Germinal center (tissue), 1 donor: ENCODE results near the gene NRROS.

Experiments used
- DNase-seq: peaks from one replicate; pipeline ENCODE4 v3.0.0; 2012; ENCODE audit warnings: mixed read lengths, low spot score

Gene NRROS

DNA sequence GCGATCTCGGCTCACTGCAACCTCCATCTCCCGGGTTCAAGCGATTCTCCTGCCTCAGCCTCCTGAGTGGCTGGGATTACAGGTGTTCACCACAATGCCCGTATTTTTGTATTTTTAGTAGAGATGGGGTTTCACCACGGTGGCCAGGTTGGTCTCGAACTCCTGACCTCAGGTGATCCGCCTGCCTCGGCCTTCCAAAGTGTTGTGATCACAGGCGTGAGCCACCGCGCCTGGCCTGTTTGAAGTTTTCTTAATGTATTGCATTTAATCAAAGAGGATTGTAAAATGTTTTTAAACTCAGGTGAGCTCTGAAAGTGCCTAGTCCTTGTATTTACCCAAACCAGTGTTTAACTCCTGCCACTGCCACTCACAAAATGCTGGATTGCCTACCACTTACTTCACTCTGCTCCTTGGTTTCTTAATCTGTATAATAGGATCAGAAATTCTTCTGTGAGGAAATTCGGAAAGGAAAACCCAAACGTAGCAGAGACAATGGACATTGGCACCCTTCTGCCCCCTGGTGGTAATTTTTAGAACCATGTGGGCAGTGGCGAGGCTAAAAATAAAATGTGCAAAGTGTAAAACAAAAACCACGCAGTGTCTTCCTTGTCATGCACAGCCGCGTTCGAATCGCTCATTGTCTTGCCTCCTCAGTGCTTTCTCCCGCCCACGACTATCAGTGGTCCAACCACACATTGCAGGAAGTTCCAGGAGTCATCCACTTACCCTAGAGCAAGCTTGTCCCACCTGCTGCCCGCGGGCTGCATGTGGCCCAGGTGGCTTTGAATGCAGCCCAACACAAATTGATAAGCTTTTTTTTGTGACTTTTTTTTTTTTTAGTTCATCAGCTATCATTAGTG lies 45.3 kb downstream of the NRROS start:
- DNase-seq = peak; percentile 64

DNA sequence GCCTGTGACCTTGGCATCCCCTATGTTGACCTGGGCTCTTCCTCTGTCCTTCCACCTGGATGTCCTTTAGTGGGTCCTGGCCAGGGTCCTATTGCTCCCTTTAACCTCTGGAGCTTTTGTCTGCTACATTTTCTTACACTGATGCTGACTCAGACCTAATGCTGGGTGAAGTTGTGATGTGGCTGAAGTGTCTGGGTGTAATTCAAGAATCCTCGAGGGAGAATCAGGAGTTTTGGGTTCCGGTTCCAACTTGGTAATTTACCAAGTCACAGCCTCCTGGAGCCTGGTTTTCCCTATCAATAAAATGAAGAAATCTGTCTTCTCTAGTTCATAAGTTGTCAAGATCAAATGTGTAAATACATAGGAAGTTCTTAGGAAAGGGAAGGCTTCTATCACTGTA lies 46.9 kb downstream of the NRROS start:
- no peak for DNase-seq

DNA sequence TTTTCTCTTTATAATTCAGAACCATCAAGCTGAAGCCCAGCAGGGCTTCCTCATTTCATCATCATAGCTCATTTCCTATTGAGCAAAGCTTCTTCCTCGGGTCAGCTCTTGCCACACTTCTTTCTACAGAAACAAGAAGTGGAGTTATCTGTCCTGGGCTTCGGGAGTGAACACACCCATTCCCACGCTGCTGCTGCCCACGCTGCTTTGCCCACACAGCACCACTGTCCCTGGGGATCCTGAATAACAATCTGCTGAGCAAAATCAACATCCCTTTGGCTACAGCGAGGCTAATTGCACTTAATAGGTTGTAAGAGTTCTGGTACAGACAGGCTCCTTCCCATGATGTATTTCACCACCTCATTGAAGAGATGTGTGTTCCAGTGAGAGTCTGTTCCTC lies 48.9 kb downstream of the NRROS start:
- no peak for DNase-seq

DNA sequence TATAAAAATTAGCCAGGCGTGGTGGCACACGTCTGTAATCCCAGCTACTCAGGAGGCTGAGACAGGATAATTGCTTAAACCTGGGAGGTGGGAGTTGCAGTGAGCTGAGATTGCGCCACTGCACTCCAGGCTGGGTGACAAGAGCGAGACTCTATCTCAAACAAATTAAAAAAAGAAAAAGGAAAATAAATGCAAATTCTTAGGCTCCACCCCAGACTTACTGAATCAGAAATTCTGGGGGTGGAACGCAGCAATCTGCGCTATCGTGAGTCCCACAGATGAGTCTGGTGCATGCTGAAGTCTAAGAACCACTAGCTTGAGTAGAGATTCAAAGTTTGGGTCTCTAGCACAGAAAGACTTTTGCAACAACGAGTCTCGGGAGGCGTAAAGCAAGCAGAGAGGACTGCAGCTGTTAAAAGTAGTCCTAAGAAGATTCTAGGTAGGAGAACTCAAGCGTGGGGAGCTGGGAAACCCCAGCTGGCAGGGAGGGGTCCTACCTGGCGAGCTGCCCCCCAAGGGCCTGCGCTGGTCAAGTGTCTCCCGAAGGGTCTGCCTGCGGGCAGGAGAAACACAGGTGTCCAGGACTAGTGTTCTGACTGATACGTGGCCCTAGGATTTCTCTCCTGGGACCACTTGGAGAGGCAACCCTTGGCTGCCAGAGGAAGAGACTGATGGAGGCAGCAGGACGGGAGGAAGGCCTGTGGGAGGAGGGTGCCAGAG lies 50.6 kb downstream of the NRROS start:
- no peak for DNase-seq

DNA sequence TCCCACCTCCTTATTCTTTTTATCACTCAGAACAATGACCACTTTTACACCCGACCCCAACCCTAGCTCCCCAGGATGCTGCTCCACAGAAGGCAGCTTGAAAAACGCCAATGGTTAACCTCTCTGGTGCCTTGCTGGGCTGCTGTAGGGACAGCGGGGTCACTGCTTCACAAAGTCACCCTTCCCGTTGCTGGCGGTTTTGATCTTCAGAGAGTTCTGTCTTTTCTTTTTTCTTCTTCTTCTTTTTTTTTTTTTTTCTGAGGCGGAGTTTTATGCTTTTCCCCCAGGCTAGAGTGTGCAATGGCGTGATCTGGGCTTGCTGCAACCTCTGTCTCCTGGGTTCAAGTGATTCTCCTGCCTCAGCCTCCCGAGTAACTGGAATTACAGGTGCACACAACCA lies 51.9 kb downstream of the NRROS start:
- no peak for DNase-seq

DNA sequence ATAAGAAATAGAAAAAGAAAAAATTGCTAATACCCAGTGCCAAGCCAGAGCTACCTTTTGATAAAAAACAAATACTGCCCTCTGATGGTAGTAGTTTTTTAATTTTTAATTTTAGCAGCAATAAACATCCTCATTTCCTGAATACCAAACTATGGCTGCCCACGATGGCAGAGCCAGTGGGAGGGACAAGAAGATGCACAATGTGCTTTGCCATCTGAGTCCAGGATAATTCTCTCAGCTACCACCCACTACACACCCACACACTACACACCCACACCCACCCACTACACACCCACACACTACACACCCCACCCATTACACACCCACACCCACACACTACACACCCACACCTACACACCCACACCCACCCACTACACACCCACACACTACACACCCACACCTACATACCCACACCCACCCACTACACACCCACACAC lies 54.7 kb downstream of the NRROS start:
- peak; percentile 58 for DNase-seq

DNA sequence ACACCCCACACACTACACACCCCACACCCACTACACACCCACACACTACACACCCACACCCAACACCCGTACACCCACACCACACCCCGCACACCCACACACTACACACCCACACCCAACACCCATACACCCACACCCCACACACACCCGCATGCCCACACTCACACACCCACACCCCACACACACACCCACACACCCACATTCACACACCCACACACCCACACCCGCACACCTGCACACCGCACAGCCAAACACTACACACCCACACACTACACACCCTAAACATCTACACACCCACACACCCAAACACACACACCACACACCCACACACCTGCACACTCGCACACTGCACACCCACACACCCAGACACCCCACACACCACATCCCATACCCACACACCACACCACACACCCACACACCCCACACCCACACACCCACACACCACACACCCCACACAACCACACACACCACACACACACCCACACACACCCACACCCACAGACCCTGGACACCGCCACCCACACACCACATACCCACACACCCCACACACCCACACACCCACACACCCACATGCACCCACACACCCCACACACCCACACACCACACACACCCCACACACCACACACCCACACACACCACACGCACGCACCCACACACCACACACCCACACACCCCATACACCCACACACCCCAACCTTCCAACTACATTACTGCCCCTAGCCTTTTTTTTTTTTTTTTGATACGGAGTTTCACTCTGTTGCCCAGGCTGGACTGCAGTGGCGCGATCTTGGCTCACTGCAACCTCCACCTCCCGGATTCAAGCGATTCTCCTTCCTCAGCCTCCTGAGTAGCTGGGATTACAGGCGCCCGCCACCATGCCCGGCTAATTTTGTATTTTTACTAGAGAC lies 55.7 kb downstream of the NRROS start:
- no peak for DNase-seq

DNA sequence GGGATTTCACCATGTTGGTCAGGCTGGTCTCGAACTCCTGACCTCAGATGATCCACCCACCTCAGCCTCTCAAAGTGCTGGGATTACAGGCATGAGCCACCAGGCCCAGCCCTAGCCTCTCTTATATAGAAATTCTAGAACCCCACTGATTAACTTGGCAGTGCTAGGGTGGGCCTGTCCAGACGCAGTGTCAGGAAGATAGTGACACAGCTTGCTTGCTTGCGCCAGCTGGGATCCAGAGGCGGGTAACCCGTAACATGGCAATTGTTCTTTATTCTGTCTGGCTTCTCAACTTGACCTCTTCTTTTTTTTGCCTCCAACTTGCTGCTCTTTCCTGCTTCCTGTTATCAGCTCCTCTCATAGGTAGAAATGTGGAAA lies 56.3 kb downstream of the NRROS start:
- DNase-seq = no peak

DNA sequence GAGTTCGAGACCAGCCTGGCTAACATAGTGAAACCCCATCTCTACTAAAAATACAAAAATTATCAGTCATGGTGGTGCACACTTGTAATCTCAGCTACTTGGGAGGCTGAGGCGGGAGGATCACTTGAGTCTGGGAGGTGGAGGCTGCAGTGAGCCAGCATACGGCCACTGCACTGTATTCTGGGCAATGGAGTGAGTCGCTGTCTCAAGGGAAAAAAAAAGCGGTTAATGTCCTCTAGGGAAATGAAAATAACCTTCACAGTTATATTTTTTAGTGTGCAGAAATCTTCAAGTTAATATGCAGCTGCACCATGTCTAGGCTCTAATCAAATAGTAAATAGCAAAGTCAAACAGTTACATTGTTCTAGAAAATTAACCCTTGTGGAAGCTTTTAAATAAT lies 57.8 kb downstream of the NRROS start:
- no peak for DNase-seq

DNA sequence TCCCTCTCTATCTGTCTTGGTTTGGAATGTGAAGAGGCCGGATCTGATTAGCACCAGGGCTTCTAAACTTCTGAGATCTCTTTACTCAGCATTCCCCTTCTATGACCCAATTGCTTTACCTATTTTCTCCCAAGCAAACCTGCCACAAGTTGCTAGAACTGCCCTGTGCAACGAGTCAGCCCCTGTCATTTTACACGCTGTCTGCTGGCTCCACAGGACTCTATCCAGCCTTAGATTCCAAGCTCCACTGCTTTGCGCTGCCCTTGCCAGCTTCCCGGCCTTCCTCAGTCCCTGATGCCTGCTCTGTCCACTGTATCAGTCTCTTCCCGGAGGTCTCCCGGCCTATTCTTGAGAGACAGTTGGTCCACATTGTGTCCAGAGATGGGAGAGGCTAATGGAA lies 60.3 kb downstream of the NRROS start:
- no peak for DNase-seq

DNA sequence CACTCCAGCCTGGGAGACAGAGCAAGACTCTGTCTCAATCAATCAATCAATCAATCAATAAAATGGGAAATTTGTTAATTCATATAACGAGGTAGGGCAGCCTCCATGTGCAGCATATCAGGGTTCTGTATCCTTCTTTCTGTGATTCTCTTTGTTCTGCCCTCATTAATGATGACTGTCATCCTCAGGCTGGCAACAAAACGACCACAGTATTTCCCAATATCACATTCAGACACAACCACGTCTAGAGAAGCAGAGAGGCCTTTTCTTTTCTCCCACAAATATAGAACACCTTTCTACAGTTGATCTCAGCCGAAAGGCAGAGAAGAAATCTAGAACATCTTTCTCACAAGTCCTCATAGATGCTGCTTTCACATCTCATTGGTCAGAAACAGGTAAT lies 61.3 kb downstream of the NRROS start:
- no peak for DNase-seq

DNA sequence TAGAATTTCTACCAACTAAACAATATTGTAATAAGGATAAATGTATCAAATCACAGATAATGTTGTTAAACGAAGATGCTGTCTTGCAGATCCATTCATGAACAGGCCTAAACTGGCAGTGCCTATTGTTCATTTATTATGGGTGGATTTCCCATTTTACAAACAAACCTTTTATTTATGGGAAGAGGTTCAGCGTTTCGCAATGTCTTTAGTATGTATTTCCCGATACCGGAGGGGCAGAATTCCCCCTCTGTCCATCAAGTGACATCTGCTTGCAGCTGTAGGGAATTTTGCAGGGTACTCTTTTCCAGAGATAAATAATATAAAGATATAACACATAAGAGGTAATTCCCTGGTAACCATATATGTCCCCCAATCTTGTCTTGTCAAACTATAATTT lies 66.8 kb downstream of the NRROS start:
- DNase-seq = no peak

DNA sequence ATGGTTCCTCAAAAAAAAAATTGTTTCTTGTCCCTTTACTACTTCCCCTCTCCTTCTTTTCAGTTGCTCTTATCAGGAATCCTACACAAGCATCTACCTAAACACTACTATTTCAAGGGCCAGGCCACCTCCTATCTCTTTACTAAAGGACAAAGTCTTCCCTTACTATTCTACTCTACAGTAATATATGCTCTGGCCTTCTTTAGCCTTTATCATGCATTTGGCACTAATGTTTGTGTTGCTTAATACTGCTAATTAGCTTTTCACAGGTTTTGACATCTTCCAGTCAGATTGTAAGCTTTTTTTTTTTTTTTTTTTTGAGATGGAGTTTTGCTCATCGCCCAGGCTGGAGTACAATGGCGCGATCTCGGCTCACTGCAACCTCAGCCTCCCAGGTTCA lies 67.2 kb downstream of the NRROS start:
- DNase-seq = no peak

DNA sequence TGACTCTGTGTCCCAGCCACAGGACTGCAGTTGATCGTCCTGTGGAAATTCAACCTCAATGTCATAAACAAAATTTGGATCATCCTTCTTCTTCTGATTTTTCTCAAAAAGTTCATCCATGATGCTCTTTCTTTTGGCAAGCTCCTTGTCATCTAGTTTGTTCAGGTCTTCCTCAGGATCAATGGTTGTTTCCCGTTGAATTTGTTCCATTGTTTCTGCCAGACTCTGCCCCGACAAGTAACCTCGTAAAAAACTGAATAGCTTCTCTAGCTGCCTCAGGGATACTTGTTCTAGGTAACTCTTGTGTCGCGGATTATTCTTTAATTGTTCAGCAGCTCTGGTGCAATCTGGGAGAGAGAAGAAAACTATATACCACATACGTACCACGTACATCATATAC lies 68.1 kb downstream of the NRROS start:
- DNase-seq = no peak

DNA sequence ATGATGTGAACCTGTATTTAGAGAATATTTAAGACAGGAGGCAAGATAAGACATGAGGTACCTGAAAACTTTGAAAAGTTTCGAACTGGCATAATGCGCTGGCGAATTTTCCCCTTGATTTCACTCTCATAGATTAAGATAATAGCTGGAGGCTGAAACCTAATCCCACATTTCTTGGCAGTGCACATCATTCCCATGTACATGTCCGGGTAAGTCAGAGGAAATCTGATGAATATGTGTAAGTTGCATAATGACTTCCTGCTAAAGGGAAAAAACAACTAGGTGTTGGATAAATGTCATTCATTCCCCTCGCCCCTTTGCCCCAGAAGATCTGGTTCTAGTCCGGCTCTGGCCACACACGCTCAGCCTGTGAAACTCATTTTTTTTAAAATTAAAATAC lies 69.0 kb downstream of the NRROS start:
- no peak for DNase-seq
